ENCODE results near the gene CTAGE1.

DNA sequence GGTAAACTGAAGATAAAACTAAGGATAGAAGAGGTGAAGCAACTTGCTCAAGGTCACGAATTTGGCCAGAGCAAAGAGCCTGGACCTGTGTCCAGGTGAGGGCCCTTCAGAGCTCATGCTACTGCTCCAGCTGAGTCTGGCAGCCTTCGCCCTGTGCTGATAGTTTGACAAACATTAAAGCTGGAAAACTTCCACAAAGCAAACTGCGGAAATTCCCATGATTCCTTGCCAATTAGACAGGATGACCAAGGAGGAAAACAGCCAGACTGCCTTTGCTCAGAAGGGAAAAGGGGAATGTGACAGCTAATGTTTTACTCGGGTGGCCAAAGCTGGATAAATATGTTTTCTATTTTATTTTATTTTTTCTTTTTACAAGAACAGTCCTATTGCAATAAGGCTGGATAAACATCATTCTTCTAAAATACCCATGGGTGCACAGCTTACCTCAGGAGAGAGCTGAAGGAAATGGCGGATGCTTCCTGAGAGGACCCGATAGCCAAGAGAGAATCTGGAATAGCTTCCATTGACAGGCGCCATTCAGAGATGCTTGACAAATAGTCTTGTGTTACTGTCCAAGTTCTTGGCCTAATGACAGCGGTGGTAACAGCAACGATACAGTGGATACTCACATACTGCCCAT, 5.3 kb upstream of the CTAGE1 start:
- TF ChIP-seq, protein P1, sequence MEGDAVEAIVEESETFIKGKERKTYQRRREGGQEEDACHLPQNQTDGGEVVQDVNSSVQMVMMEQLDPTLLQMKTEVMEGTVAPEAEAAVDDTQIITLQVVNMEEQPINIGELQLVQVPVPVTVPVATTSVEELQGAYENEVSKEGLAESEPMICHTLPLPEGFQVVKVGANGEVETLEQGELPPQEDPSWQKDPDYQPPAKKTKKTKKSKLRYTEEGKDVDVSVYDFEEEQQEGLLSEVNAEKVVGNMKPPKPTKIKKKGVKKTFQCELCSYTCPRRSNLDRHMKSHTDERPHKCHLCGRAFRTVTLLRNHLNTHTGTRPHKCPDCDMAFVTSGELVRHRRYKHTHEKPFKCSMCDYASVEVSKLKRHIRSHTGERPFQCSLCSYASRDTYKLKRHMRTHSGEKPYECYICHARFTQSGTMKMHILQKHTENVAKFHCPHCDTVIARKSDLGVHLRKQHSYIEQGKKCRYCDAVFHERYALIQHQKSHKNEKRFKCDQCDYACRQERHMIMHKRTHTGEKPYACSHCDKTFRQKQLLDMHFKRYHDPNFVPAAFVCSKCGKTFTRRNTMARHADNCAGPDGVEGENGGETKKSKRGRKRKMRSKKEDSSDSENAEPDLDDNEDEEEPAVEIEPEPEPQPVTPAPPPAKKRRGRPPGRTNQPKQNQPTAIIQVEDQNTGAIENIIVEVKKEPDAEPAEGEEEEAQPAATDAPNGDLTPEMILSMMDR (conservative IDR thresholded peaks at IDR 0.05; ENCODE audit: low read depth, low read length) = no peak
- no peak for TF ChIP-seq EZH2 (IDR thresholded peaks at IDR 0.05; ENCODE audit: low read length, unreplicated experiment)
- no peak for TF ChIP-seq EZH2phosphoT487 (IDR thresholded peaks at IDR 0.05; ENCODE audit: borderline replicate concordance, low read length)

Measured in PC-3 (cell line).